ENCODE measurements around the gene JPH2.
A peak's percentile ranks its signal among the peaks of the same experiment; 100 is the strongest.

Gene JPH2

GRCh38 chr20:44210406-44211176 lies 23.6 kb upstream of the JPH2 start, which contains the start of gene OSER1:
Gene OSER1, minus strand, starts transcription at chr20:44210771. Its CDS starts 3,814 bp downstream, at chr20:44206957.
- Histone ChIP-seq H3K27me3 (ENCODE audit: control insufficient read depth in 1 of 2, insufficient read depth in 2 of 2, low read length in 2 of 2) (no peaks in the 10 kb centered on the region), H3K9ac (ENCODE audit: low read length in 2 of 2) (peak within 1 kb of the TSS; percentile 95 to 98), H3K4me1 (ENCODE audit: control insufficient read depth, insufficient read depth, low read length) (peaks cover 29% of the 10 kb centered on the region), H3K9me3 (ENCODE audit: control insufficient read depth in 2 of 2, low read length in 2 of 2) (no peaks in the 10 kb centered on the region), H3K4me3 (ENCODE audit: low read length in 2 of 2) (peak within 1 kb of the TSS; percentile 92 to 93), H3K36me3 (ENCODE audit: control insufficient read depth in 2 of 2, insufficient read depth in 2 of 2, low read length in 2 of 2) (peaks cover 0 to 6% of the 10 kb centered on the region in 2 donors), H3K27ac (ENCODE audit: low read length) (peak within 1 kb of the TSS; percentile 96)

GRCh38 chr20:44209686-44210405 lies 22.9 kb upstream of the JPH2 start:
- Histone ChIP-seq H3K27me3 (ENCODE audit: control insufficient read depth in 1 of 2, insufficient read depth in 2 of 2, low read length in 2 of 2) (no peaks in the 10 kb centered on the region), H3K9me3 (ENCODE audit: control insufficient read depth in 2 of 2, low read length in 2 of 2) (no peaks in the 10 kb centered on the region), H3K4me3 (ENCODE audit: low read length in 2 of 2) (peak overlapping the region; percentile 92 to 93), H3K4me1 (ENCODE audit: control insufficient read depth, insufficient read depth, low read length) (peaks cover 27% of the 10 kb centered on the region), H3K36me3 (ENCODE audit: control insufficient read depth in 2 of 2, insufficient read depth in 2 of 2, low read length in 2 of 2) (peaks cover 2 to 9% of the 10 kb centered on the region in 2 donors), H3K9ac (ENCODE audit: low read length in 2 of 2) (peak overlapping the region; percentile 95 to 98), H3K27ac (ENCODE audit: low read length) (peak overlapping the region; percentile 96)

- Histone ChIP-seq H3K9me3 (ENCODE audit: control insufficient read depth in 2 of 2, low read length in 2 of 2) (no peaks in the 10 kb centered on the region), H3K27me3 (ENCODE audit: control insufficient read depth in 1 of 2, insufficient read depth in 2 of 2, low read length in 2 of 2) (no peaks in the 10 kb centered on the region), H3K36me3 (ENCODE audit: control insufficient read depth in 2 of 2, insufficient read depth in 2 of 2, low read length in 2 of 2) (peaks cover 2 to 9% of the 10 kb centered on the region in 2 donors), H3K27ac (ENCODE audit: low read length) (no peak overlapping the region), H3K4me1 (ENCODE audit: control insufficient read depth, insufficient read depth, low read length) (peaks cover 33% of the 10 kb centered on the region), H3K4me3 (ENCODE audit: low read length in 2 of 2) (peak overlapping the region; percentile 92 to 93), H3K9ac (ENCODE audit: low read length in 2 of 2) (peak overlapping the region in 1 of 2 donors; percentile 98)
Measured at GRCh38 chr20:44208770-44209169, 21.8 kb upstream of the JPH2 start.

GRCh38 chr20:44208165-44208564 lies 21.2 kb upstream of the JPH2 start:
- H3K27ac ChIP-seq (ENCODE audit: low read length), result no peak overlapping the region
- peaks cover 2 to 9% of the 10 kb centered on the region in 2 donors for H3K36me3 ChIP-seq (ENCODE audit: control insufficient read depth in 2 of 2, insufficient read depth in 2 of 2, low read length in 2 of 2)
- H3K27me3 ChIP-seq (ENCODE audit: control insufficient read depth in 1 of 2, insufficient read depth in 2 of 2, low read length in 2 of 2), result no peaks in the 10 kb centered on the region
- H3K4me3 ChIP-seq (ENCODE audit: low read length in 2 of 2), result peak overlapping the region in 1 of 2 donors; percentile 92
- peaks cover 33% of the 10 kb centered on the region for H3K4me1 ChIP-seq (ENCODE audit: control insufficient read depth, insufficient read depth, low read length)
- H3K9ac ChIP-seq (ENCODE audit: low read length in 2 of 2), result peak overlapping the region in 1 of 2 donors; percentile 98
- no peaks in the 10 kb centered on the region for H3K9me3 ChIP-seq (ENCODE audit: control insufficient read depth in 2 of 2, low read length in 2 of 2)

- Histone ChIP-seq H3K9me3 (ENCODE audit: control insufficient read depth in 2 of 2, low read length in 2 of 2) (no peaks in the 10 kb centered on the region), H3K27me3 (ENCODE audit: control insufficient read depth in 1 of 2, insufficient read depth in 2 of 2, low read length in 2 of 2) (no peaks in the 10 kb centered on the region), H3K36me3 (ENCODE audit: control insufficient read depth in 2 of 2, insufficient read depth in 2 of 2, low read length in 2 of 2) (peaks cover 2 to 9% of the 10 kb centered on the region in 2 donors), H3K4me1 (ENCODE audit: control insufficient read depth, insufficient read depth, low read length) (peaks cover 31% of the 10 kb centered on the region), H3K27ac (ENCODE audit: low read length) (no peak overlapping the region), H3K9ac (ENCODE audit: low read length in 2 of 2) (no peak overlapping the region), H3K4me3 (ENCODE audit: low read length in 2 of 2) (no peak overlapping the region)
Measured at GRCh38 chr20:44207126-44207723, 20.2 kb upstream of the JPH2 start.

- Histone ChIP-seq H3K9me3 (ENCODE audit: control insufficient read depth in 2 of 2, low read length in 2 of 2) (no peaks in the 10 kb centered on the region), H3K4me1 (ENCODE audit: control insufficient read depth, insufficient read depth, low read length) (peaks cover 23% of the 10 kb centered on the region), H3K27me3 (ENCODE audit: control insufficient read depth in 1 of 2, insufficient read depth in 2 of 2, low read length in 2 of 2) (no peaks in the 10 kb centered on the region), H3K4me3 (ENCODE audit: low read length in 2 of 2) (no peak overlapping the region), H3K36me3 (ENCODE audit: control insufficient read depth in 2 of 2, insufficient read depth in 2 of 2, low read length in 2 of 2) (peaks cover 9% of the 10 kb centered on the region in 2 donors), H3K27ac (ENCODE audit: low read length) (no peak overlapping the region), H3K9ac (ENCODE audit: low read length in 2 of 2) (no peak overlapping the region)
Measured at GRCh38 chr20:44206132-44206531, 19.1 kb upstream of the JPH2 start.

GRCh38 chr20:44204832-44205215 lies 17.8 kb upstream of the JPH2 start:
- Histone ChIP-seq H3K27ac (ENCODE audit: low read length) (no peak overlapping the region), H3K9me3 (ENCODE audit: control insufficient read depth in 2 of 2, low read length in 2 of 2) (no peaks in the 10 kb centered on the region), H3K27me3 (ENCODE audit: control insufficient read depth in 1 of 2, insufficient read depth in 2 of 2, low read length in 2 of 2) (no peaks in the 10 kb centered on the region), H3K4me3 (ENCODE audit: low read length in 2 of 2) (no peak overlapping the region), H3K9ac (ENCODE audit: low read length in 2 of 2) (no peak overlapping the region), H3K36me3 (ENCODE audit: control insufficient read depth in 2 of 2, insufficient read depth in 2 of 2, low read length in 2 of 2) (peaks cover 15 to 19% of the 10 kb centered on the region in 2 donors), H3K4me1 (ENCODE audit: control insufficient read depth, insufficient read depth, low read length) (peaks cover 25% of the 10 kb centered on the region)

- Histone ChIP-seq H3K4me1 (ENCODE audit: control insufficient read depth, insufficient read depth, low read length) (peaks cover 20% of the 10 kb centered on the region), H3K9ac (ENCODE audit: low read length in 2 of 2) (no peak overlapping the region), H3K27me3 (ENCODE audit: control insufficient read depth in 1 of 2, insufficient read depth in 2 of 2, low read length in 2 of 2) (no peaks in the 10 kb centered on the region), H3K27ac (ENCODE audit: low read length) (peak overlapping the region; percentile 12), H3K9me3 (ENCODE audit: control insufficient read depth in 2 of 2, low read length in 2 of 2) (no peaks in the 10 kb centered on the region), H3K4me3 (ENCODE audit: low read length in 2 of 2) (no peak overlapping the region), H3K36me3 (ENCODE audit: control insufficient read depth in 2 of 2, insufficient read depth in 2 of 2, low read length in 2 of 2) (peaks cover 21 to 25% of the 10 kb centered on the region in 2 donors)
Measured at GRCh38 chr20:44204156-44204831, 17.3 kb upstream of the JPH2 start.

GRCh38 chr20:44203161-44203560 lies 16.2 kb upstream of the JPH2 start:
- H3K27ac ChIP-seq (ENCODE audit: low read length), result peak overlapping the region; percentile 3
- H3K9ac ChIP-seq (ENCODE audit: low read length in 2 of 2), result no peak overlapping the region
- peaks cover 13% of the 10 kb centered on the region for H3K4me1 ChIP-seq (ENCODE audit: control insufficient read depth, insufficient read depth, low read length)
- H3K27me3 ChIP-seq (ENCODE audit: control insufficient read depth in 1 of 2, insufficient read depth in 2 of 2, low read length in 2 of 2), result no peaks in the 10 kb centered on the region
- H3K4me3 ChIP-seq (ENCODE audit: low read length in 2 of 2), result no peak overlapping the region
- peaks cover 28 to 30% of the 10 kb centered on the region in 2 donors for H3K36me3 ChIP-seq (ENCODE audit: control insufficient read depth in 2 of 2, insufficient read depth in 2 of 2, low read length in 2 of 2)
- H3K9me3 ChIP-seq (ENCODE audit: control insufficient read depth in 2 of 2, low read length in 2 of 2), result no peaks in the 10 kb centered on the region

- Histone ChIP-seq H3K27ac (ENCODE audit: low read length) (no peak overlapping the region), H3K36me3 (ENCODE audit: control insufficient read depth in 2 of 2, insufficient read depth in 2 of 2, low read length in 2 of 2) (peaks cover 36 to 40% of the 10 kb centered on the region in 2 donors)
Measured at GRCh38 chr20:44200983-44201382, 14.0 kb upstream of the JPH2 start.

More at GRCh38 chr20:44200983-44201382, 14.0 kb upstream of the JPH2 start:
- Histone ChIP-seq H3K4me1 (ENCODE audit: control insufficient read depth, insufficient read depth, low read length) (peaks cover 11% of the 10 kb centered on the region), H3K27me3 (ENCODE audit: control insufficient read depth in 1 of 2, insufficient read depth in 2 of 2, low read length in 2 of 2) (no peaks in the 10 kb centered on the region), H3K9ac (ENCODE audit: low read length in 2 of 2) (no peak overlapping the region), H3K9me3 (ENCODE audit: control insufficient read depth in 2 of 2, low read length in 2 of 2) (no peaks in the 10 kb centered on the region), H3K4me3 (ENCODE audit: low read length in 2 of 2) (no peak overlapping the region)

All from stomach smooth muscle (tissue), 2 donors.